NB4 (cell line): Measurements from ENCODE around the gene P4HB.

Experiments
- DNase-seq: peaks from one replicate; pipeline ENCODE4 v3.0.0; 2010; ENCODE audit warnings: low read depth
- H3K4me3 ChIP-seq: one replicate; pipeline ENCODE4 v1.5.1; 2011; ENCODE audit warnings: mild to moderate bottlenecking, low read depth, low read length, moderate library complexity
- CTCF ChIP-seq: IDR thresholded peaks from one replicate; pipeline ENCODE4 v1.5.1; 2012; ENCODE audit warnings: low read depth, low read length
- MAX ChIP-seq: IDR thresholded peaks from 2 replicates; pipeline ENCODE4 v1.6.1; 2011; ENCODE audit warnings: low read depth, low read length
- MYC ChIP-seq: IDR thresholded peaks from 2 replicates; pipeline ENCODE4 v1.6.1; 2011; ENCODE audit warnings: low read depth, low read length
- POLR2A ChIP-seq: IDR thresholded peaks from 2 replicates; pipeline ENCODE4 v1.6.1; 2011; ENCODE audit warnings: mild to moderate bottlenecking; ENCODE audit not compliant: insufficient read length; ENCODE audit errors: extremely low read depth

P4HB gene

GRCh38 chr17:81870981-81871386 lies 10.6 kb upstream of the P4HB start, which contains the start of gene ARHGDIA:
Gene ARHGDIA (minus strand): TSS chr17:81871337. CDS start chr17:81869930, 1,407 bp downstream.
- TF ChIP-seq MAX (no peak), CTCF (no peak)
- DNase-seq, result no peak
- peak within 1 kb of the TSS; percentile 88 for H3K4me3 ChIP-seq

- peak overlapping the region; percentile 88 for H3K4me3 ChIP-seq
- DNase-seq, result peak; percentile 58
- TF ChIP-seq MAX, result 0 out of 2 replicates have a peak, but pooled peaks have one; percentile 27
- TF ChIP-seq MYC, result no peak
Observed at GRCh38 chr17:81870131-81870980, 10.0 kb upstream of the P4HB start.

- H3K4me3 ChIP-seq, result peak overlapping the region; percentile 88
- no peak for TF ChIP-seq POLR2A
- TF ChIP-seq CTCF, result peak; percentile 59
- TF ChIP-seq MAX, result no peak
- no peak for TF ChIP-seq MYC
- peak; percentile 48 for DNase-seq
Observed at GRCh38 chr17:81869221-81870130, 9.1 kb upstream of the P4HB start.

- DNase-seq, result peak; percentile 37
- TF ChIP-seq CTCF (no peak), MAX (no peak), MYC (no peak), POLR2A (no peak)
- H3K4me3 ChIP-seq, result no peak overlapping the region
Observed at GRCh38 chr17:81868674-81869220, 8.4 kb upstream of the P4HB start.

GRCh38 chr17:81867991-81868673 lies 7.8 kb upstream of the P4HB start:
- no peak for DNase-seq
- TF ChIP-seq MAX (no peak), POLR2A (no peak), MYC (no peak)
- no peak overlapping the region for H3K4me3 ChIP-seq
